ENCODE results near the gene ARNT2. TPM values are rescaled to one million over a fixed set of nuclear protein-coding genes. Genes with fewer than 3 reads are reported as not detected.
A peak's percentile ranks its signal among the peaks of the same experiment; 100 is the strongest.

The ARNT2 gene
- total and polyA plus RNA-seq, 5 donors, result 3.6 to 15.9 (median 7.2) TPM

DNA sequence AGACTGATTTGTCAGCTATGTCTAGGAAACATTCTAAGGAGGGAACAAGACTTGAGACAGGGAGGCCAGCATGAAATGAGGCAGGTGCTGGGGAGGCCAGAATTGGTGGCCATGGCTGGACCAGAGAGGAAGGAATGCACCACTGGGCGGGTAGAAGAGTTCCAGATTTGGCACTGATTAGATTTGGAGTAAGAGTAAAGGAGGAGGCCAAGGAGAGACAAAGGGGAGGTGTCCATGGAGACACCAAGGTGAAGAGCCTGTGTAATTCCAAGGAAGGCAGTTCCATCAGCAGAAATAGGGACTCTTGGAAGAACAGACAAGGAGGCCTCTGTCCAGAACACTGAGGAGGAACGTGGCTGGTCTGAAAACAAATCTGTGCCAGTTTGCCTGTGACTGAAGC, 1.8 kb downstream of the ARNT2 start:
- no peaks in the 10 kb centered on the region for H3K9me3 ChIP-seq (ENCODE audit: control insufficient read depth, low read length)
- 74% methylated on average over 2 of the region's 2 CpGs for WGBS
- intact Hi-C loops (cut with DNase I), result no loop called here
- ATAC-seq, result no peak
- no peak overlapping the region for H3K27ac ChIP-seq (ENCODE audit: low read length)
- no peaks in the 10 kb centered on the region for H3K4me1 ChIP-seq (ENCODE audit: control insufficient read depth, insufficient read depth, low read length)
- H3K4me3 ChIP-seq (ENCODE audit: low read length), result no peak overlapping the region
- DNase-seq, result no peak
- H3K27me3 ChIP-seq (ENCODE audit: control insufficient read depth, insufficient read depth), result no peaks in the 10 kb centered on the region

DNA sequence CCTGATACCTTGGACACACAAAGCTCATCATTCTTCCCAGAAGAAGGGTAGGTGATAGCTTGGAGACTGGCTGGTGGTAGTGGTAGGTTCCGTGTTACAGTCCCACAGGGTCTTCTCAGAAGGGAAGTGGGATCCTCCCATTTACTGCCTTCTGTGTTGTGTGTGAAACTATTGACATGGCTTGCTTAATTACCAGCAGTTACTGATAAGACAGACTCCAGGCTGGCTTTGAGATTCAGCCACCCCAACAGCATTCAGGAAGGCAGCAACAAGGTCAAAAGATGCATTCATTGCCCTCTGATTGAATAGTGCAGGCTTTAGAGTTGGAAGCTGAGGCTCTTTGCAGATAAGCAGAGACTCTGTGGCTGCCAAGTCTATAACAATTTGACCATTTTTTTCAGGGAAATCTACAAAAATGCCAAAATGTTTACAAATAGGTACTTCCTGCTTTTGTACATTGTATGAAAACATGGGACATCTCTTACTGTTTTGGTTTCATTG, 7.7 kb downstream of the ARNT2 start:
- intact Hi-C loops (cut with DNase I), result no loop called here
- no peak for ATAC-seq
- WGBS, result 44% methylated on average over 1 of the region's 1 CpG
- no peaks in the 10 kb centered on the region for H3K9me3 ChIP-seq (ENCODE audit: control insufficient read depth, low read length)
- no peak for DNase-seq
- H3K27ac ChIP-seq (ENCODE audit: low read length), result no peak overlapping the region
- no peak overlapping the region for H3K4me3 ChIP-seq (ENCODE audit: low read length)
- H3K4me1 ChIP-seq (ENCODE audit: control insufficient read depth, insufficient read depth, low read length), result no peaks in the 10 kb centered on the region
- no peaks in the 10 kb centered on the region for H3K27me3 ChIP-seq (ENCODE audit: control insufficient read depth, insufficient read depth)

DNA sequence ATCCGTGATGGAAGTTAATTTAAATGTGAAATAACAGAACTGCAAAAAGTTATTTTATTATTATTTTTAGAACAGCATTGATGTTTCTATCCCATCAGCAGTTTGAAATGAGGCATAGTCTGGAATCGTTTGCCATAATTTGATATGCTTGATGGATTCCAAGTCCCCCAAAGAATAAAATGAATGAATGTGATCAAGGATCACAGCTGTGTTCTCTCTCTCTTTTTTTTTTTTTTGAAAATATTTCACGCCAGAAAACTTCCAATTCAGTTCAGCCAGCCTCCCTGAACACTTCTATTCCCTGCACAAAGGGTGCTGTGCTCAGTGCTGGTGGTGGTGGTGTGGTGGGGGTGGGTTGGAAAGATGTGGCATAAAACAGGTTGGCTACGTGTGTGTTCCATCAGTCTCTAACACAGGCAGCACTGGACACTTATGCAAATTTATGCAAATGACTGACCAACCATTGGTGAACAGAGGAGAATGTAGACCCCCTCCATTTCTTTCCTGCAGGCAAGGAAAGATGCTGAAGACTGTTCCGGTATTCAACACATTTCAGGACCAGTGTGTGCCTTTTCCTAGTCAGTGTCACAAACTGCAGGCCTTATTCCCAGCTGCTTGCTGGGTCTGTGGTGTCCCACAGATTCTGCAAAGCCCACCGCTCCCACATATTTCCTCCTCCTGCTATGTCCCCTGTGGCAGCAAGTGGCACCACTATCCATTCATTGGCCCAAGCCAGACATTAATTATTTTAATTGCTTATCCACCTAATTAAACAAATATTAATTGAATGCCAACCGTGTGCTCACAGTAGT, 10.6 kb downstream of the ARNT2 start:
- WGBS, result 71% methylated on average over 7 of the region's 7 CpGs
- Histone ChIP-seq H3K9me3 (ENCODE audit: control insufficient read depth, low read length) (no peaks in the 10 kb centered on the region), H3K4me1 (ENCODE audit: control insufficient read depth, insufficient read depth, low read length) (no peaks in the 10 kb centered on the region), H3K27ac (ENCODE audit: low read length) (no peak overlapping the region), H3K4me3 (ENCODE audit: low read length) (no peak overlapping the region), H3K27me3 (ENCODE audit: control insufficient read depth, insufficient read depth) (no peaks in the 10 kb centered on the region)
- ATAC-seq (no peak), DNase-seq (no peak)
- intact Hi-C loops (cut with DNase I), result no loop called here

DNA sequence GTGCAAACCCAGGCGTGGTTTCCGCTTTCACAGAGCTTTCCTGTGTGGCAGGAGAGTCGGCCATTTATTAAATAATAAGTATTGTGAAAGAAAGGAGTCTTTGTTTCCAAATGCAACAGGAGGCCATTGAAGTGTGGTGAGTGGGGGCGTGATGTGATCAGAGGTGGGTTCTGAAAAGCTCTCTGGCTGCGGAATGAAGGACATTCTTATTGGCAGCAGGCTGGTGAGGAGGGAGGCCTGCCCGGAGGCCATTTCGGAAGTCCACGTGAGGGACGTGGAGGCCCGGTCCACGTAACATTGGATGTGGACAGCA, 11.1 kb downstream of the ARNT2 start:
- no peaks in the 10 kb centered on the region for H3K9me3 ChIP-seq (ENCODE audit: control insufficient read depth, low read length)
- H3K27ac ChIP-seq (ENCODE audit: low read length), result no peak overlapping the region
- 85% methylated on average over 11 of the region's 11 CpGs for WGBS
- DNase-seq (no peak), ATAC-seq (no peak)
- H3K27me3 ChIP-seq (ENCODE audit: control insufficient read depth, insufficient read depth), result no peaks in the 10 kb centered on the region
- no peaks in the 10 kb centered on the region for H3K4me1 ChIP-seq (ENCODE audit: control insufficient read depth, insufficient read depth, low read length)
- intact Hi-C loops (cut with DNase I), result no loop called here
- no peak overlapping the region for H3K4me3 ChIP-seq (ENCODE audit: low read length)

DNA sequence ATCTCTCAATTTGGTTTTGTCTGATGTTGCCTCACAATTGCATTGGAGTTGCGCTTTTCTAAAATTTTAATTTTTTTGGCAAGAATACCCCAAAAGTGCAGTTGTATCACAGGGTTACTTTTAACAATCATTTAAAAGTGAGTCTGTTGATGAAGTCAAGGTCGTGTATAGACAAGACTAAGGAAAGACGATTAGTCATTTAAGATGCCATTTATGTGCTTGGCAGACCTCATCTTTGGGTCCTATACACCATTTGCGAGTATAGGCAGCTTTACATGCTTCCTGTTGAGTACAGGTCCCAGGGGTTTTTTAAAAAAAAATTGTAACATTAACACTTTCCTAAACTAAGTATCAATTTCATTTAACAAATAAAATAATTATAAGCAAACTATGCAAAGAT, 12.5 kb downstream of the ARNT2 start:
- Histone ChIP-seq H3K27me3 (ENCODE audit: control insufficient read depth, insufficient read depth) (no peaks in the 10 kb centered on the region), H3K4me1 (ENCODE audit: control insufficient read depth, insufficient read depth, low read length) (no peaks in the 10 kb centered on the region), H3K4me3 (ENCODE audit: low read length) (no peak overlapping the region), H3K9me3 (ENCODE audit: control insufficient read depth, low read length) (no peaks in the 10 kb centered on the region), H3K27ac (ENCODE audit: low read length) (no peak overlapping the region)
- WGBS, result 76% methylated on average over 4 of the region's 4 CpGs
- no peak for DNase-seq
- intact Hi-C loops (cut with DNase I), result no loop called here
- no peak for ATAC-seq

DNA sequence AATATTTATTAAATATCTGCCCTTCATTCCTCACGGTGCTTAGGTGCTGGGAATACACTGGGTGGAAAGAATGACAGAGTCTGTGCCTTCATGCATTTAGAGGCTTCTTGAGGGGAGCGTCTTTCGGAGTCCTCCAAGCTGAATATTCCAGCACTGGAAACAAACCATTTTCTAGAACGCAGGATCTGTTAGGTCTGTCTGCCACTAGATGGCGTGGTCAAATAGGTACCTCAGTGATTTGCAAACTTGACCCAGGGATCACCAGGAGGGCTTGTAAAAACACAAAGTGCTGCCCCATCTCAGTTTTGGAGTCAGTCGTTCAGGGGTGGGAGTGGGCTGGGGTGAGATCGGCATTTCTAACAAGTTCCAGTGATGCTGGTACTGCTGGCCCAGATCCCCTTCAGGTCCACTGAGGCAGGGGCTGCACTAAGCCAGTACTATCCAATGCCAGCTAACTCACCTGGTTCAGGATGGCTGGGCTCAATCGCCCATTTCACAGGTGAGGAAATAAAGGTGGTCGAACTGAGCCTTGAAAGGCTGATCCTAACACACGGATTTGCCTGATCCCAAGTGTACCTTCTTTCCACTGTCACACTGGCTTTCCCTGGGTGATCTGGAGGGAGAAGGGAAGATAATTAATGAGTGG, 14.8 kb downstream of the ARNT2 start:
- no peak for DNase-seq
- WGBS, result 55% methylated on average over 10 of the region's 10 CpGs
- H3K4me1 ChIP-seq (ENCODE audit: control insufficient read depth, insufficient read depth, low read length), result no peaks in the 10 kb centered on the region
- H3K27ac ChIP-seq (ENCODE audit: low read length), result no peak overlapping the region
- intact Hi-C loops (cut with DNase I), result no loop called here
- H3K9me3 ChIP-seq (ENCODE audit: control insufficient read depth, low read length), result no peaks in the 10 kb centered on the region
- H3K4me3 ChIP-seq (ENCODE audit: low read length), result no peak overlapping the region
- peak in 1 of 2 donors; percentile 40 for ATAC-seq
- no peaks in the 10 kb centered on the region for H3K27me3 ChIP-seq (ENCODE audit: control insufficient read depth, insufficient read depth)

DNA sequence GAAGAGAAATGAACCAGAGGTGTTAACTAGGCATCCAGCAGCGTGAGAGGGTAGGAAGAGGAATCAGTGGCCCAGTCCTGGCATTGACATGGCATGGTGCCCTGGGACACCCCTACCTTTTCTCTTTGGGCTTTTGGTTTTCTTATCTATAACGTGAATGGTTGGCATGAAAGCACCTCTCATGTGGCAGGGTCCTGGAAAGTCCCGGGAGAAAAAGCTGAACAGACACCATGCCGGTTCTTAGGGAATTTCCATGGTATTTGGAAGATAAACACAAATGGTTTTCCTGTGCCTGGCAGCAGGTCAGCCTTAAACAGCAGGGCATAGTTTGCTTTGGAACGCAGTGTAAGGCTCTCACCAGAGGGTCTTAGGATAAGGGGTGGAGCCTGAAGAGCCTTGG, 15.4 kb downstream of the ARNT2 start:
- intact Hi-C loops (cut with DNase I), result no loop called here
- no peak overlapping the region for H3K27ac ChIP-seq (ENCODE audit: low read length)

DNA sequence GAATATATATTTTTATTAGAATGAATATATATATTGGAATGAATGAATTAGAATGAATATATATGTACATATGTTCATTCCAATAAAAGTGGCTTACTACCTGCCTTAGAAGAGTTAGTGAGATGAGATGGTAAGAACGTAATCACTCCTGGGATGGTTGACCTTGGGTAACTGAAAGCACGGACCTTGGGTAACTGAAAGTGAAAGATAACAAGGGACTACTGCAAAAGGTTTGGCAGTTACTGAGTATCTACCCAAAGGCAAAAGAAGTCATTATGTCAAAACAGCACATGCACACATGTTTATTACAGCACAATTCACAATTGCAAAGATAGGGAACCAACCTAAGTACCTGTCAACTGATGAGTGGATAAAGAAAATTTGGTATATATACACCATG, 16.5 kb downstream of the ARNT2 start:
- Histone ChIP-seq H3K9me3 (ENCODE audit: control insufficient read depth, low read length) (no peaks in the 10 kb centered on the region), H3K4me1 (ENCODE audit: control insufficient read depth, insufficient read depth, low read length) (no peaks in the 10 kb centered on the region), H3K27me3 (ENCODE audit: control insufficient read depth, insufficient read depth) (no peaks in the 10 kb centered on the region), H3K27ac (ENCODE audit: low read length) (no peak overlapping the region), H3K4me3 (ENCODE audit: low read length) (no peak overlapping the region)
- DNase-seq (no peak), ATAC-seq (no peak)
- intact Hi-C loops (cut with DNase I), result no loop called here
- WGBS, result 64% methylated on average over 2 of the region's 2 CpGs

More for the DNA sequence above, 15.4 kb downstream of the ARNT2 start:
- Histone ChIP-seq H3K9me3 (ENCODE audit: control insufficient read depth, low read length) (no peaks in the 10 kb centered on the region), H3K4me1 (ENCODE audit: control insufficient read depth, insufficient read depth, low read length) (no peaks in the 10 kb centered on the region), H3K4me3 (ENCODE audit: low read length) (no peak overlapping the region), H3K27me3 (ENCODE audit: control insufficient read depth, insufficient read depth) (no peaks in the 10 kb centered on the region)
- WGBS, result 47% methylated on average over 5 of the region's 5 CpGs
- no peak for DNase-seq
- ATAC-seq, result no peak

DNA sequence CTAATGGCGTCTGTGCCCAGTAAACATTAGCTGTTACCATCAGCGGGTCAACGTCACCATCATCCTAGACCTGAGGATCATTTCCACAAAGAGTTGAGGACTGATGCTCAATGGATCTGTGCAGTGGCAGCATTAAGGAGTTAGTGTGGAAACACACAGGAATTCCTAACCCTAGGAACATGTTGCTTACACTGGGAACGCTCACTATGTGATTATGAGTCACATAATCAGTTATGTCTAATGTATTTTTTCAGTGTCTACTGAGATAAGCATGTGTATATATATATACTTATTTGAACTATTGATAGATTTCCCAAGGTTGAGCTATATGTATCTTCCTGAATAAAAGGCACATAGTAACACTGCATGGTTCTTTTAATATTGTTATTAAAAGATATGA, 19.0 kb downstream of the ARNT2 start:
- Histone ChIP-seq H3K27me3 (ENCODE audit: control insufficient read depth, insufficient read depth) (no peaks in the 10 kb centered on the region), H3K4me3 (ENCODE audit: low read length) (no peak overlapping the region), H3K27ac (ENCODE audit: low read length) (no peak overlapping the region), H3K9me3 (ENCODE audit: control insufficient read depth, low read length) (no peaks in the 10 kb centered on the region), H3K4me1 (ENCODE audit: control insufficient read depth, insufficient read depth, low read length) (no peaks in the 10 kb centered on the region)
- DNase-seq (no peak), ATAC-seq (no peak)
- intact Hi-C loops (cut with DNase I), result no loop called here
- 88% methylated on average over 4 of the region's 4 CpGs for WGBS

DNA sequence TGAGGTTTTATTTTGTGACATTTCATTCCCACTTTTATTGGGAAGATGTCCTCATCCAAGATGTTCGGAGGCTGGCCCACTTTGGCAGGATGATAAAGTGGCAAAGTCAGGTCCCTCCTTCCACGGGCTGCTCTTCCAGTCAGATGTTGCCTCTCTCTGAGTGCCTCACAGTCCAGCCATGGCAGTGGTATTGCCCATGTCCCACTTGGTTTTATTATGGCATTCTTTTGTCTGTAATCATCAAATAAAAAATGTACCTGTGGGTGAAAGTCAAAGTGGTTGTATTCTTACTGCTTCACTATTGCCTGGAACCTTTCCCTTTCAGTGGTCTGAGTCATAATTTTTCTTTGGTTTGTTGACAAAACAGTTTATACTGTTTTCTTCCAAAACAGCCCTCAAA, 20.2 kb downstream of the ARNT2 start:
- 94% methylated on average over 2 of the region's 2 CpGs for WGBS
- Histone ChIP-seq H3K4me3 (ENCODE audit: low read length) (no peak overlapping the region), H3K9me3 (ENCODE audit: control insufficient read depth, low read length) (no peaks in the 10 kb centered on the region), H3K4me1 (ENCODE audit: control insufficient read depth, insufficient read depth, low read length) (no peaks in the 10 kb centered on the region), H3K27me3 (ENCODE audit: control insufficient read depth, insufficient read depth) (no peaks in the 10 kb centered on the region), H3K27ac (ENCODE audit: low read length) (no peak overlapping the region)
- intact Hi-C loops (cut with DNase I), result no loop called here
- ATAC-seq, result no peak
- no peak for DNase-seq

DNA sequence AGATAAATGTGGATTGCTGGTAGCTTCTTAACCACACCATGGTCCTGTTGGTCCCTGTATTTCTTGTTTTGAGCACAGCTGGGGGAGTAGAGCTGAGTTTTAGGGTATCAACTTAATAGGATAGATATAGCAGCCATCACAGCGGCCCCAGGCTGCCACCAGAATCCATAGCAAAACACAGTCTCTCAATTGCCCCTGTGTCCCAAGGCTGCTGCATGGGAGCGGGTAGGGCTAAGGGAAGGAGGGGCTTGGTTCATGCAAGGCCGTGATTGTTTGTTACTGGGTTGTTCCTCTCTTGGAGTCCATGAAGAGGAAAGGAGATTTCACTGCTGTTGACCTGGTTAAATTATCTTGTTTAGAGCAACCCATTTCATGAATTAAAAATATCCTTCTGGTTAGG, 22.1 kb downstream of the ARNT2 start:
- intact Hi-C loops (cut with DNase I), result no loop called here
- no peaks in the 10 kb centered on the region for H3K9me3 ChIP-seq (ENCODE audit: control insufficient read depth, low read length)
- ATAC-seq (no peak), DNase-seq (no peak)
- no peak overlapping the region for H3K4me3 ChIP-seq (ENCODE audit: low read length)
- H3K27me3 ChIP-seq (ENCODE audit: control insufficient read depth, insufficient read depth), result no peaks in the 10 kb centered on the region
- no peak overlapping the region for H3K27ac ChIP-seq (ENCODE audit: low read length)
- H3K4me1 ChIP-seq (ENCODE audit: control insufficient read depth, insufficient read depth, low read length), result no peaks in the 10 kb centered on the region
- WGBS, result 89% methylated on average over 3 of the region's 3 CpGs

All from right cardiac atrium (tissue), 5 donors.